HG02623 (cell line): ENCODE results near the gene TFF3.

ENCODE experiments used
- ATAC-seq: cut with Tn5 transposase; IDR thresholded peaks from one replicate; pipeline ENCODE4 v1.9.1; 2021; ENCODE audit warnings: moderate library complexity; ENCODE audit not compliant: unreplicated experiment

TFF3 gene

GRCh38 chr21:42291751-42292562 is 23.3 kb downstream of the TFF3 start:
- no peak for ATAC-seq

- ATAC-seq: no peak
Measured at GRCh38 chr21:42291003-42291750, 24.0 kb downstream of the TFF3 start.

- no peak for ATAC-seq
Measured at GRCh38 chr21:42290505-42290904, 24.7 kb downstream of the TFF3 start.

- ATAC-seq: no peak
Measured at GRCh38 chr21:42289926-42290325, 25.3 kb downstream of the TFF3 start.

- no peak for ATAC-seq
Measured at GRCh38 chr21:42288962-42289361, 26.2 kb downstream of the TFF3 start.

GRCh38 chr21:42287193-42288083 is 27.8 kb downstream of the TFF3 start:
- no peak for ATAC-seq

- ATAC-seq: no peak
Measured at GRCh38 chr21:42286416-42286815, 28.8 kb downstream of the TFF3 start.

- ATAC-seq: no peak
Measured at GRCh38 chr21:42285569-42286245, 29.5 kb downstream of the TFF3 start.

- no peak for ATAC-seq
Measured at GRCh38 chr21:42282715-42283114, 32.5 kb downstream of the TFF3 start.

GRCh38 chr21:42282021-42282420 is 33.2 kb downstream of the TFF3 start:
- no peak for ATAC-seq

- no peak for ATAC-seq
Measured at GRCh38 chr21:42281181-42281680, 34.0 kb downstream of the TFF3 start.

- no peak for ATAC-seq
Measured at GRCh38 chr21:42280356-42281180, 34.6 kb downstream of the TFF3 start.

- ATAC-seq: no peak
Measured at GRCh38 chr21:42279888-42280287, 35.3 kb downstream of the TFF3 start.

- ATAC-seq: no peak
Measured at GRCh38 chr21:42279341-42279871, 35.8 kb downstream of the TFF3 start.

- ATAC-seq: no peak
Measured at GRCh38 chr21:42278451-42279149, 36.6 kb downstream of the TFF3 start.

GRCh38 chr21:42277593-42277992 is 37.6 kb downstream of the TFF3 start:
- ATAC-seq: no peak

GRCh38 chr21:42276526-42277154 is 38.6 kb downstream of the TFF3 start:
- no peak for ATAC-seq

- no peak for ATAC-seq
Measured at GRCh38 chr21:42276076-42276475, 39.1 kb downstream of the TFF3 start.
